Measurements from ENCODE around the gene PTPRT. TPM values are rescaled to one million over a fixed set of nuclear protein-coding genes. Genes with fewer than 3 reads are reported as not detected.

Gene PTPRT
- total RNA-seq, 4 donors from 2014 or later: 0.72 to 2.5 (median 1.4) TPM

DNA sequence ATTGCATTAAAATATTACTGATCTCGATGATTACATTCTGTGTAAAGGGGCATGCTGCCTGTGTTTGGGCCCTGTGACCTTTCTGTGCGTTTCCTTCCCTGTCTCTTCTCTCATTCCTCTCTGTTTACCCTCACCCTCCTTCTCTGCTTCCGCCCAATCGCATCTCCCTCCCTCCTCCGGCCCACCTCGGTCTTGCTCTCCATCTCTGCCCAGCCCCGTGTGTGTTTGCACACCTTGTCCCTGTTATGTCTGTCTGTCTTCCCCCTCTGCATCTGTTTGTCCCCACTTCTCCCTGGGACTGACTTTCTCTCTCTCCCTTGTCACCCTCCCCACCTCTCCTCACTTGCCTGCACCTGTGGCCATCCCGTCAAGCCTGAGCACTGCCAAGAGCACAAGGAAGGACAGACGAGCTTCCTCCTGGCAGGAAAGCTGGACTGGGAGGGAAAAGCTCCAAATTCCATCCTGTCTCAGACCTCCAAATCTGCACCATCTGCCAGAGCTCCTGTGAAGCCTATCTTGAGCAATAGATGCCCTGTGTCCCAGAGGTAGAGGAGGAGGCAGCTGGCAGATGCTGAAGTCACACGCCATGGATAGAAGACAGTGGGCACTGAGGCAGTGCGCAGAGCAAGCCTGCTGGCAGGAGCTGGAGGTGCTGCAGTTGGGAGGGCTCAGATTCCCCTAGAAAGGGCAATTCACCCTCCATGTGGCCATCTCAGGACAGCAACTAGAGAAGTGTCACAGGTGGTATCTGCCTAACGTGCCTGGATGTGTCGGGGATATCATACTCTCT, 172.3 kb downstream of the PTPRT start:
- Histone ChIP-seq H3K27me3 (no peaks in the 10 kb centered on the region), H3K9me3 (no peaks in the 10 kb centered on the region), H3K4me1 (no peaks in the 10 kb centered on the region), H3K27ac (no peak overlapping the region), H3K4me3 (no peak overlapping the region), H3K36me3 (no peaks in the 10 kb centered on the region)
- no peak for DNase-seq (ENCODE audit: low spot score in 2 of 2)
- TF ChIP-seq POLR2AphosphoS5 (IDR thresholded peaks at IDR 0.05) (no peak), EP300 (IDR thresholded peaks at IDR 0.05) (no peak)
- TF ChIP-seq, protein P1, sequence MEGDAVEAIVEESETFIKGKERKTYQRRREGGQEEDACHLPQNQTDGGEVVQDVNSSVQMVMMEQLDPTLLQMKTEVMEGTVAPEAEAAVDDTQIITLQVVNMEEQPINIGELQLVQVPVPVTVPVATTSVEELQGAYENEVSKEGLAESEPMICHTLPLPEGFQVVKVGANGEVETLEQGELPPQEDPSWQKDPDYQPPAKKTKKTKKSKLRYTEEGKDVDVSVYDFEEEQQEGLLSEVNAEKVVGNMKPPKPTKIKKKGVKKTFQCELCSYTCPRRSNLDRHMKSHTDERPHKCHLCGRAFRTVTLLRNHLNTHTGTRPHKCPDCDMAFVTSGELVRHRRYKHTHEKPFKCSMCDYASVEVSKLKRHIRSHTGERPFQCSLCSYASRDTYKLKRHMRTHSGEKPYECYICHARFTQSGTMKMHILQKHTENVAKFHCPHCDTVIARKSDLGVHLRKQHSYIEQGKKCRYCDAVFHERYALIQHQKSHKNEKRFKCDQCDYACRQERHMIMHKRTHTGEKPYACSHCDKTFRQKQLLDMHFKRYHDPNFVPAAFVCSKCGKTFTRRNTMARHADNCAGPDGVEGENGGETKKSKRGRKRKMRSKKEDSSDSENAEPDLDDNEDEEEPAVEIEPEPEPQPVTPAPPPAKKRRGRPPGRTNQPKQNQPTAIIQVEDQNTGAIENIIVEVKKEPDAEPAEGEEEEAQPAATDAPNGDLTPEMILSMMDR (IDR thresholded peaks at IDR 0.05): no peak
- WGBS: 53% methylated on average over 13 of the region's 13 CpGs

DNA sequence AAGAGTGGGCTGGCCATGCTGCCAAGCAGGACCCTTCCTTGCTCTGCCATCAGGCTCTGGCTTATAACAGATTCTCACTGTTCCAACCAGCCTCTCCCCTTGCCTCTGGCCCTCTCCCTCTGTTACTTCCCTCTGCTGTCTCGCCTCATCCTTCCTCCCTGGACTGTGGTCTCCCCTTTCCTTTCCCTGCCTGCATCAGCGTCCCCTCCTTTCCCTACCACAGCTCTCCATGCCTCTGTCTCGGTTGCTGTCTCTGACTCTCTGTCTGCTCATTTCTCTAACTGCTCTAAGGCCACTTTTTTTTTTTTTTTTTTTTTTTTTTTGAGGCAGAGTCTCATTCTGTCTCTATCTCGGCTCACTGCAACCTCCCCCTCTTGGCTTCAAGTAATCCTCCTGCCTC, 173.4 kb downstream of the PTPRT start:
- Histone ChIP-seq H3K27ac (no peak overlapping the region), H3K4me3 (no peak overlapping the region), H3K27me3 (no peaks in the 10 kb centered on the region), H3K9me3 (no peaks in the 10 kb centered on the region), H3K36me3 (no peaks in the 10 kb centered on the region), H3K4me1 (no peaks in the 10 kb centered on the region)
- TF ChIP-seq POLR2AphosphoS5 (IDR thresholded peaks at IDR 0.05) (no peak), POLR2A (IDR thresholded peaks at IDR 0.05) (no peak), EP300 (IDR thresholded peaks at IDR 0.05) (no peak)
- TF ChIP-seq, protein P1 (IDR thresholded peaks at IDR 0.05): no peak
- DNase-seq (ENCODE audit: low spot score in 2 of 2): no peak
- WGBS: 57% methylated on average over 4 of the region's 4 CpGs

DNA sequence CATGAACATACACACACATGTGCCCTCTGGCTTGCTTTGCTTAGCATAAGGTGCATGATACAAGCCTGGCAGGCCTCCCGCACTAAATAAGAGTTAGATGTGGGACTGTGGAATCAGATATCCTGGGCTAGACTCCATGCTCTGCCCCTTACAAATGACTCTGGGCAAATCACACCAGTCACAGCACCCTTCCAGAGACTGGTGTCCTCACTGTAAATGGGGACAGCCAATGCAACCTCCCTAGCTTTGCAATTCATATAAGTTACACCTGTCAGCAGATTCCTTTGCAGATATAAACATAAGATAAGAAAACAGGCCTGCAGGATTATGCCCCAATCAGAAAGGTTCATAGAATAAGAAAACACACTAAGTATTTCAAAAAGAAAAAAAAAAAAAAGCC, 174.1 kb downstream of the PTPRT start:
- DNase-seq (ENCODE audit: low spot score in 2 of 2): no peak
- WGBS: 92% methylated on average over 1 of the region's 1 CpG
- Histone ChIP-seq H3K4me3 (no peak overlapping the region), H3K4me1 (no peaks in the 10 kb centered on the region), H3K9me3 (no peaks in the 10 kb centered on the region), H3K27ac (no peak overlapping the region), H3K27me3 (no peaks in the 10 kb centered on the region), H3K36me3 (no peaks in the 10 kb centered on the region)
- TF ChIP-seq EP300 (IDR thresholded peaks at IDR 0.05): no peak
- TF ChIP-seq POLR2A (IDR thresholded peaks at IDR 0.05): no peak
- no peak for TF ChIP-seq POLR2AphosphoS5 (IDR thresholded peaks at IDR 0.05)
- TF ChIP-seq, protein P1 (IDR thresholded peaks at IDR 0.05): no peak

DNA sequence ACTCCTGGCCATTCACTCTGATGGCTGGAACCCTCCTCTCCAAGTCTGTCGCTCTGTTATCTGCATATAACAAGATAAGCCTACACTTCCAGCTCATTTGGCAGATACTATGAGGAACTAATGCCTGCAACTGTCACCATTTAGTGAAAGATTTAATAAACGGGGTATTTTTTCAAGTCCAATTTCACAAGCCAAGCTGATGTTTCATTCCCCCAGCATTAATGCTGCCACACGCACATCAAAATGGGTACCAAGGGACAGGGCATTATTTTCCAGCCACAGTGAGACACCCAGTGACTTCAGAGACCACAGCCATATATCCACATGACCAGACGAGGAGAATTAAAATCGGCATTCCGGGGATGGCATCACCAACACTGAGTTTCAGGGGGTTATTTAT, 175.5 kb downstream of the PTPRT start:
- H3K4me1 ChIP-seq: no peaks in the 10 kb centered on the region

DNA sequence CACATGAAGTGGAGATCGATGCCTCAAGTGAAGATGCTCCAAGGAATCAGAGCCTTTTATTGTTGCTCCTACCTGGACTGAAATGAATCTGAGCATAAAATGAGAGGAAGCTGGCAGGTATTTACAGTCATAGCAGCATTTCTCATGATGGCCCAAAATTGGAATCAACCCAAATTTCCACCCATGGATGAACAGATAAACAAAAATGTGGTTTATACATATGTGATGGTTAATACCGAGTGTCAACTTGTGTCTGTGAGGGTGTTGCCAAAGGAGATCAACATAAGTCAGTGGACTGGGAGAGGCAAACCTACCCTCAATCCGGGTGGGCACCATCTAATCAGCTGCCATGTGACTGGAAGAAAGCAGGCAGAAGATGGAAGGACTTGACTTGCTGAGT, 178.2 kb downstream of the PTPRT start:
- TF ChIP-seq POLR2AphosphoS5 (IDR thresholded peaks at IDR 0.05) (no peak), EP300 (IDR thresholded peaks at IDR 0.05) (no peak), POLR2A (IDR thresholded peaks at IDR 0.05) (no peak)
- TF ChIP-seq, protein P1 (IDR thresholded peaks at IDR 0.05): no peak
- WGBS: 90% methylated on average over 3 of the region's 3 CpGs

More for the DNA sequence above, 175.5 kb downstream of the PTPRT start:
- H3K9me3 ChIP-seq: no peaks in the 10 kb centered on the region
- H3K36me3 ChIP-seq: no peaks in the 10 kb centered on the region
- no peak overlapping the region for H3K4me3 ChIP-seq
- H3K27ac ChIP-seq: no peak overlapping the region
- no peak for DNase-seq (ENCODE audit: low spot score in 2 of 2)
- TF ChIP-seq EP300 (IDR thresholded peaks at IDR 0.05) (no peak), POLR2A (IDR thresholded peaks at IDR 0.05) (no peak), POLR2AphosphoS5 (IDR thresholded peaks at IDR 0.05) (no peak)
- TF ChIP-seq, protein P1 (IDR thresholded peaks at IDR 0.05): no peak
- WGBS: 77% methylated on average over 6 of the region's 6 CpGs
- H3K27me3 ChIP-seq: no peaks in the 10 kb centered on the region

More for the DNA sequence above, 178.2 kb downstream of the PTPRT start:
- no peaks in the 10 kb centered on the region for H3K36me3 ChIP-seq
- no peaks in the 10 kb centered on the region for H3K4me1 ChIP-seq
- no peak overlapping the region for H3K4me3 ChIP-seq
- DNase-seq (ENCODE audit: low spot score in 2 of 2): no peak
- H3K27ac ChIP-seq: no peak overlapping the region
- no peaks in the 10 kb centered on the region for H3K9me3 ChIP-seq
- H3K27me3 ChIP-seq: no peaks in the 10 kb centered on the region

Measured in suprapubic skin (tissue), 4 donors.